HepG2 (cell line): ENCODE results near the gene TMEM97.

Experiments
- POGZ ChIP-seq: sonication (generic); formaldehyde crosslinking; IDR thresholded peaks from 2 replicates; pipeline ENCODE4 v1.4.0; 2020; ENCODE audit warnings: mild to moderate bottlenecking, missing genetic modification reagents
- SP1 ChIP-seq, 2 experiments: fragments of 450-650 bp in 1 of 2; sonication (generic) in 1 of 2; formaldehyde crosslinking in 1 of 2; IDR thresholded peaks; 2 replicates each; pipeline versions ENCODE4 v1.4.0 to v1.6.1; 2016 to 2020; ENCODE audit warnings: missing genetic modification reagents in 1 of 2
- ZNF274 ChIP-seq: sonication (generic); formaldehyde crosslinking; IDR thresholded peaks from 2 replicates; pipeline ENCODE4 v1.5.1; 2020; ENCODE audit warnings: mild to moderate bottlenecking, missing genetic modification reagents

- TF ChIP-seq POGZ (CRISPR knock-in tag): no peak
- TF ChIP-seq SP1 (IDR thresholded peaks at IDR 0.05): no peak
- no peak for TF ChIP-seq SP1 (CRISPR knock-in tag; IDR thresholded peaks at IDR 0.05)
- no peak for TF ChIP-seq ZNF274 (CRISPR knock-in tag)
Observed at GRCh38 chr17:28295677-28296578, 23.1 kb upstream of the TMEM97 start.
